T-helper 2 cell treated with Interferon-gamma antibody and Interleukin-4, amounts not matched to agents 100 ng/mL and 5 ng/mL, for 36 hours (primary cell): Measurements from ENCODE around the gene MYO9B. TPM values are rescaled to one million over a fixed set of nuclear protein-coding genes. Genes with fewer than 3 reads are reported as not detected.

ENCODE experiments used
- intact Hi-C: fragments of 100-400 bp; cut with micrococcal nuclease; formaldehyde crosslinking; loops from one replicate; pipeline ENCODE4 v1.15.1; 2023
- total RNA-seq: library from RNA; stranded (reverse); gene quantifications from 2 replicates; pipeline ENCODE4 v1.2.3, GENCODE V29; 2022

Gene MYO9B
- total RNA-seq, 1 donor from 2014 or later = 171 TPM

DNA sequence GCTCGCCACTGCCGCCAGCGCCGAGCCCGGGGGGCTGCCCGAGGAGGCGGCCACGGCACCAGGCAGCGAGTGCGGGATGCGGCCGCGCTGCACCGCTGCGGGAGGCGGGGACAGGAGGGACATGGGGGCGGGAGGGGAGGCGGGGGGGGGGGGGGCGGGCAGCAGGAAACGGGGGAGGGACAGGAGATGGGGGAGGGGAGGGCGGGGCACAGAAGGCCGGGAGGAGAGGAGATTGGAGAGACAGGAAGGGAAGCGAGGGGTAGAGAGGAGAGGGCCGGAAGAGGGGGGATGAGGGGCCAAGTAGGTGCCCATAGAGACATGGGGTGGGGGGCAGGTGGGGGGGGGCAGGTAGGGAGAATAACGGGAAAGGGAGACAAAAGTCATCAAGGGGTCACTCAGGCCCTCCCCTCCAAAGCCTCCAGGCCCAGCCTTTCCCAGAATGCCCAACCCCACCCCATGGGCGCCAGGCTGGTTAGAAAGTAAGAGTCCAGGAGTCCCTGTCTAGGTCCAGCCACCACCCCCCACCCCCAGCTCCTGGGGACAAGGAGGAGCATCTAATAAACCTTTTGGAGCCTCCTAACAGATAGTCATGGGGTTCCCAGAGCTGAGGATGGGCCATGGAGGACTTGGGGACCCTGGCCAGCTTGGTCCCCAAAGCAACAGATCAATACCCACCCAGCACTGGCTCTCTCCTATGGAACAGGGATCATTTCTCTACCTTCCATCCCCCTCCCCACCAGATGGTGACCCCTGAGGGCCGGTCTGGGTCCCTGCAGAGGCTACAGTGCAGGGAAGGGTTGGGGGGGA is 160.6 kb downstream of the MYO9B start:
- intact Hi-C loops = loop anchor here (1.0 kb wide), 1 partner anchor 10 kb away; the partner anchor contains the start of gene OCEL1

DNA sequence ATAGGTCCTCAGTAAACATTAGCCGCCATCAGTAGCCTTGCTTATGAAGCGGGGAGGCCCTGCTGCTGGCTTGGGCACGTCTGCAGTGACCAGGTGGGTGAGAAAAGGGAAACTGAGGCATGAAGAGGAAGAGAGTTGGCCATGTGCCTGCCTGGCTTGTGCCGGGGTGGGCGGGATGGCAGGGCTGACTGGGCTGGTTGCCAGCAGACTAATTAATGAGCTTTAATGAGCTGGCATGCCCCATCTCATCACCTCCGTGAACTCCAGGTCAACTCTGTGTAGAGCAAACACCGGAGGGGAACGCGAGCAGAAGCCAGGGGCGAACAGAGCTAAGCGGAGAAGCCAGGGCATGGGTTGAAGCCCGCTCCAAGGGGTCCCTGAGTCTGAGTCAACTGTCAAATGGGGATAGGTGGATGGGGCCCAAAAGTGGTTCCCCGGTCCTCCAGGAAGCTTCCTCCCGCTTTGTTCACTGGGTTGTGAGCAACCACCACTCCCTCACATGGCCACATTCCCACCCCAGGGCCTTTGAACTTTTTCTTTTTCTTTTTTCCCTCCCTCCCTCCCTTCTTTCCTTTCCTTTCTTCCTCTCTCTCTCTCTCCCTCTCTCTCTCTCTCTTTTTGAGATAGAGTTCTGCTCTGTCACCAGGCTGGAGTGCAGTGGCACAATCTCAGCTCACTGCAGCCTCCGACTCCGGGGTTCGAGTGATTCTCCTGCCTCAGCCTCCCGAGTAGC is 161.4 kb downstream of the MYO9B start:
- intact Hi-C loops = no loop called here

DNA sequence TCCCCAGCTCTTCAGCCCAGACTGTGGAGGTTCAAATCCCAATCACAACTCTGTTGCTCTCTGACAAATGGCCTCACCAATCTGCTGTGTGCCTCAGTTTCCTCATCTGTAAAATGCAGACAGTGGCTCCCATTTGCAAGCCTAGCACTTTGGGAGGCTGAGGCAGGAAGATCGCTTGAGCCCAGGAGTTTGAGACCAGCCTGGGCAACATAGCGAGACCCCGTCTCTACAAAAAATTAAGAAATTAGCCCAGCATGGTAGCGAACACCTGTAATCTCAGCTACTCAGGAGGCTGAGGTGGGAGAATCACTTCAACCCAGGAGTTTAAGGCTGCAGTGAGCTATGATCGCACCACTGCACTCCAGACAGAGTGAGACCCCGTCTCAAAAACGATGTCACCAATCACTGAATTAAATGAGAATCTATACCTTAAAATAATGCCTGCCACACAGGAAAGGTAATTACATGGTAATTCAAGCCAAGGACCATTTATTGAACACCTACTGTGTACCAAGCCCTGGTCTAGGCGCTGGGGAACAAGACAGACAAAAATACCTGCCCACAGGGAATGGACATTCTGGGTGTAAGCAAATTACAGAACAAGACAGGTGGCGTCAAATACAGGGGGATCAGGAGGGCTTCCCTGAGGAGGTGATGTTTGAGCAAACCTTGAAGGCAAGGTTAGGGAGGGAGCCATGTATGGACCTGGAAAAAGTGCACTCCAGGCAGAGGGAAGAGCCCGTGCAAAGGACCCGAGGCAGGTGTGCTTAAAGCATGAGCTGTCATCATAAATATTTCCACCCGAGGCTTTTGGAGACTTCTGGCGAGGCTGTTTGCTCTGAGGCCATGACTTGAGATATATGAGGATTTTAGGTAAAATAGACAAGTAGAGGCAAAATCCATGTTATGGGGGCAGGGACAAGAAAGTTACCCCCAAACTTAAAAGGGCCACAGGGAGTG is 162.4 kb downstream of the MYO9B start:
- intact Hi-C loops = no loop called here

DNA sequence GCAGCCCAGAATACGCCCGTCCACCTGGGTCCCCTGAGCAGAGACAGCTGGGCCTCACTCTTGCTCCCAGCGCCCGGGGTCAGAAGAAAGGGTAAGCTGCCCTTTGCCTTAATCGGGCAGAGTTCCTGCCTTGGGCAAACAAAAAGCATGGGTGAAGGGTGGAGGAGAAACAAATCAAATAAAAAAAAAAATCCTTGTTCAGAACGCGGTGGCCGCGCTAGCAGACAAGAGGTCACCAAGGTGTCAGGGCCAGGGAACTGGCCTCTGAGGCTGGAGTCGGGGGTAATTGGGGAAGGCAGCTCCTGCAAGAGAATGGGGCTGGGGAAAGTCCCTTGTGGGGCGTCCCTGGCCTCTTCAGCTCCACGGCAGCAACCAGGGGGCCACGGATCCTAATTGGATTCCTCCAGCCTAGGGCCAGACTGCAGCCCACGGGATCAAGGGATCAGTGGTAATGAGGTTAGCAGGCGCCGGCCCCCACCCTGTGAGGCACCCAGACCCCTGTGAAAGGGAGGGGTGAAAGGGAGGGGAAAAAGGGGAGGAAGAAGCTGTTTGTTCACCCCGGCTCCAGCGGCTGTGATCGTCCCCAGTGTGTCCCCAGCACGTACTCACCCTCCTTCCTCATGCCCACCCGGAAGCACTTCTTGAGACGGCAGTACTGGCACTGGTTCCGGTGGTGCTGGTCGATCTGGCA is 164.6 kb downstream of the MYO9B start:
- intact Hi-C loops = no loop called here

DNA sequence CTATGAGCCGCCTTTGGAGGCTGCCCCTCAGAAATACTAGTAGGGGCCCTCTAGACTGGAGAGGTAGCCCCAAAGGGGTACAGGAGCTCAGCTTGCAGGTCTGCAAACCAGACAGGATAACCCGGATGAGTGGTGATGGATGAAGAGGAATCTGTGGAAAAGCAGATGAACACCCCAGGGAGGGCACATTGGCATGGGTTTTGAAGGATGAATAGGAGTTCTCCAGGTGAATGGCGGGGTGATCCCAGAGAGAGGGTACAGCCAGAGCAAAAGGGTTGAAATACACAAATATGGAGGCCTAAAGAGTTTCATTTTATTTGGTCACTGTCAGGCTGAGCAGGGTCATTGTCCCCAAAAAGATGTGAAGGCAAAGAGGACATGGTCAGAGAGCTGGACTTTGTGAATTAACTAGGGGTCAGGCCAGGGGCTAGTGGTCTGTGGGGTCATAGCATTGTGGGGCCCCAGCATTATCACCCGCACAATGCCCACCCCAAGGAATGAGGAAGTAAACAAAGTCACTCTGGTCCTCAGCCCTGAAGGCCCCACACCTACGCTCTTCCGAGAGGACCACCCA is 165.3 kb downstream of the MYO9B start:
- intact Hi-C loops = no loop called here

DNA sequence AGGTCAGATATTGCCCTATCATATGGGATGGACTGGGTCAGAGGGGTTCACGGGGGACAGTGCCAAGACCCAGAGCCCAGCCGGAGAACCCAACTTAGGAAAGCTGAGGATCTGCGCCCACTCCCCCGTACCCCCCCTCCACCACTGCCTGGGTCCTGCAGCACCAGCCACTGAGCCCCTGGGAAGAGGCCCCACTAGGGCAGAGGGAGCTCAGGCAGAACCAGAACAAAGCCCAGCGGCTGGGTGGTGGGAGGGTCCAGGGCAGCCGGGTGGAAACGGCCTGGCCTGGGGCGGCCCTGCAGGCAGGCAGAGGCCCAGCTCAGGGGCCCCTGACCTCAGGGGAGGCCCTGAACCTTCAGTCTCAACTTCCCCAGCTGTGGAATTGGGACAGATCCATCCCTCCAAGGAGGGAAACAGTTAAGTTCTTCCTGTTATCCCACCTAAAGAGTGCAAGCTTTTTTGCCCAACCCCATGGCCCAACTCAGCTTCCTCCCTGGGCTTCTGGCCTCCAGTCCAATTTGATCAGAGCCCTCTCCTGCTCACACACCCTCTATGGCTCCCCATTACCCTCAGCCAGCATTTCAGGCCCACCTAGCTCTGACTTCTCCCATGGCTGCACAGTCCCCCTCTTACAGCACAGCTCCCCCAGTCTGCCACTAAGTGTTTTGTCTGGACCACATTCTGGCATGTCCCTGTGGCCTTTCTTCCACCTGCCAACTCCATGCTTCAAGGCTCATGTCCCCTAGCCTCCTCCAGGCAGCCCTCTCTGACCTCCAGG is 167.0 kb downstream of the MYO9B start:
- intact Hi-C loops = no loop called here

DNA sequence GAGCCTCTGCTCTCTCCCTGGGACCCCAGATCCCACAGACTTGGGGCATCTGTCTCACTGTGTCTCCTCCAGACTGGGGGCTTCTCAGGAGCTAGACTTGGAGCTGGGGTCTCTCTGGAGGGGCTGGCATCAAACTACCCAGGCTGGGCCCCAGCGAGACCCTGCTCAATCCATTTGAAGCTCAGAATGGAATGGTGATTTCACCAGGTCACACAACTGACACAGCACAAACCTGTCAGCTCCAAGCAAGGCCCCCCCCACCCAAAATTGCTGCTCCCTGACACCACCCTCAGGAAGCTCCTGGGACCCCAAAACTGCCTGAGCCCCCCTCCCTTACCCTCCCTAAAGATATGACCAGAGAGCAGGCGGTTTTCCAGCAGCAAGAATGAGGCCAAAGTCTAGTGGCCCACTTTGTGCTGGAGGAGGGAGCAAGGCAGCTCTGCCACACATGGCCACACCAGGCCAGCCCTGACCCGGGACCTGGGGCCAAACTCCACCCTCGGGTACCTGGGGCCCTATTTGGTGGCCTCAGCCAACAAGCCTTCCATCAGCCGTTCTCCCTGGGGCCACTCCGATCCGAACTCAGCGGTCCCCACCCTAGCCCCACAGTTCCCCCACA is 167.7 kb downstream of the MYO9B start:
- intact Hi-C loops = no loop called here

DNA sequence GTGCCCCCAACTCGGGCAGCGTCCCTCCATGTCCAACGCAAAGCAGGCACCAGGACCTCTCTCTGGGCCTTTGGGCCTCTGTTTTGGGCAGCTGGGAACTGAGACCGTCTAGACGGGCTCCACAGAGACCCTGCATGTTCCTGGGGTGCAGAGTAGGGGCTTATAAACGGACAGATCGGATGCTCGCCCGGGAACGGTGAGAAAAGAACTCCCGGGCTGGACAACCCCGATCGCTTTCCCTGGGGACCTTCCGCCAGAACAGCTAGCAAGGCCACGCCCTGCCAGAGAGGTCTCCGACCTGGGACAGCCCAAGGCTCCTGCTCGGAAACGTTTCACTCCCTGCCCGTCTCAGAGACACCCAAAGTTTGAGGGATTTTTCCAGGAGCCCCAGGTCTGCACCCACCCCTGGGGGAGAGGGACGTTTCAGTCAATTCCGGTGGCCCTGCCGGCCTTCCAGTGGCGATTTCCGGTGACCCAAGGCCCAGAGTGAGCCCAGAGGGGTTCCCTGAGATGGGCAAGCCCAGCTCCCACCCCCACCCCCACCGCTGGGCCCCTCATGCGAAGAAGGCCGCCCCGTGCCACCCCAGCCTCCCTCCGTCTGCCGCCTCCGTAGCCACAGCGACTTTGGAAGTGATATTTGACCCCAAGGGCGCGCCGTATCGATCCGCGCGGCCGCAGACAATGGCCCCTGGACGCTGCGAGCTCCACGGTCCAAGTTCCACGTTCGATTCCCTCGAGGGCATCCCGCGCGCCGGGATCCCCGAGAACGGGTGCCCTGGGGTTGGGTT is 168.4 kb downstream of the MYO9B start:
- intact Hi-C loops = no loop called here

DNA sequence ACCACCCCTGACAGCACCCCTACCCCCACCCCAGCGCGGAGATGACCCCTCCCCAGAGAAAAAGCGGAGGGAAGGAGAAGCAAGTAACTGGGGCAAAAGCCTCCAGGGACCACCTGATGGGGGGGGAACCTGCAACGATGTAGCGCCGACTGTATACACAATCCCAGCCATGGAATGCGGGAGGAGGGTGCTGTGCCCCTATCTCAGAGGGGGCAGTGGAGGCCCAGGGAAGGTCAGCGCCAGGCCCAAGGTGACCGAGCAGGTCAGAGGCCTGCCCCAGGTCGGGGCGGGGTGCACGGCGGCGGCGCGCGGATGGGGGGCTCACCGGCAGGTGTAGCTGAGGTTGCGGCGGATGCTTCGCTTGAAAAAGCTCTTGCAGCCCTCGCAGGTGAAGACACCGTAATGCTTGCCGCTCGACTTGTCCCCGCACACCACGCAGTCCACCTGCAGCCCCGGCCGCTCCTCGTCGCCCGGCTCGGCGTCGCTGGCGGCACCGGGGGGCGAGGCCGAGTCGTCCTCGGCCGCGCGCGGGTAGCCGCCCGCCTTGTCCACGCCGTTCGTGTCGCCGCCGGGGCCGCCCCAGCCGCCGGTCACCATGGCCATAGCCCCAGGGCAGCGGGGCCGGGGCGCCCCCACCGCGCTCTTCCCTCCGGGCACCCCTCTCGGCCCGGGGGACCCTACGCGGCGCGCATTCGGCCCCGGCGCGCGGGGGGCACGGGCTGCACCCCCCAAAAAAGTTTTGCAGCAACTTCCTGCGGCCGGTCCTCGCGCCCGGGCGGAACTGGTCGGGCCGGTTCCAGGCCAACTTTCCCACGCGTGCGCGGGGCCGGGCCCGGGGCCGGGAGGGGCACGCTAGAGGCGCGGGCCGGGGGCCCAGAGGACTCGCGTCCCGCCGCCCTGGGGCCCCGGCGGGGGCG is 169.3 kb downstream of the MYO9B start:
- intact Hi-C loops = no loop called here

DNA sequence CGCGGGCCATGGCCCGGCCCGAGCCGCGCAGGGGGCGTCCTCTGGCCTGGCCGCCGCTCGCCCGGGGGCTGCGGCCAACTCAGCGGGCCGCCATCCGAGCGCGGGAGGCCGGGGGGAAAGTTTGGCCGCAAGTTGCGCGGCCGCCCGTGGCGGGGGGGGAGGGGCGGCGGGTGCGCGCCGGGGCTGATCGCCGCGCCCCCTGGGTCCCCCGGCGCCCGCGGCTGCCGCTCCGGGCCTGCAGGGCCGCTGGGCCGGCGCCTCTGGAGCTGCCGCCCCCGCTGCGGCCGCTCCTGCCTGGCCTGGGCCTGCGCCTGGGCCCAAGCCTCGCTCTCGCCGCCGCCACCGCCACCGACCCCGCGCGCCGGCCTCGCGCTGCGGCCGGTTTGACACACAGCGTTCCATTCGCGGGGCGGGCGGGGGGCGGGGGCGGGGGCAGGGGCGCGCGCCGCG is 170.0 kb downstream of the MYO9B start, which contains the start of gene NR2F6:
Gene NR2F6 (minus strand): TSS at position 385 of the 450 bp plus-strand sequence. CDS start 699 bp downstream, outside the sequence.
- intact Hi-C loops = no loop called here

DNA sequence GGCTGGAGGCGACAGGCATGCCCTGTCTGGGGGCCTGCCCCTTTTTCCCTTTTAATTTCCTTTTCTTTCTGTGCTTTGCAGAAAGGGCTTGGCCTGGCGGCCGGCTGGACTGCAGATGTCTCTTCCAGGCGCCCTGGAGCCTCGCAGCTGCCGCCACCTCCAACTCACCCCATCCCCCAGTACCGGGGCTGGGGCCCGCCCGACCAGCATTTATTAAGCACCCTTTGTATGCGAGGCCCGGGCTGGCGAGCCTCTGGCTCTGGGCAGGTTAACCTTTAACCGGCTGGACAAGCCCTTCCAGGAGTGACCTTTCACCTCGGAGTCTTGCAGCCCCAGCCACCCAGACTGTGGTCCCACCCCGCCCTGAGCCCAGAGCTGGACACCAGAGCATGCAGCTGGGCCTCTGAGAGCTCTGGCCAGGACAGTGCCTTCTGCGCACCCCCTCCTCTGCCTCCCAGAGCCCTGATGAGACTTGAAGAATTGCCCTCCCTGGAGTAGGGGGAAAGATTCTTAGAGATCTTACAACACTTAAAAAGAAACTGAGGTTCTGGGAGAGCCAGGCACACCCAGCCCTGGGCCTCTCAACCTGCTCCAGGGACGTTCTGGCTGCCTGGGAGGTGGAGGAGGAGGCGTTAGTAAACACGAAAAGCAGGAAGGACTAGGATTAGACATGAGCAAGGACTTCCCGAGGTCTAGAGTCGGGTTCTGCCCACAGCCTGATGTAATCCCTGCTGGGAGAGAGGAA is 171.3 kb downstream of the MYO9B start:
- intact Hi-C loops = no loop called here

DNA sequence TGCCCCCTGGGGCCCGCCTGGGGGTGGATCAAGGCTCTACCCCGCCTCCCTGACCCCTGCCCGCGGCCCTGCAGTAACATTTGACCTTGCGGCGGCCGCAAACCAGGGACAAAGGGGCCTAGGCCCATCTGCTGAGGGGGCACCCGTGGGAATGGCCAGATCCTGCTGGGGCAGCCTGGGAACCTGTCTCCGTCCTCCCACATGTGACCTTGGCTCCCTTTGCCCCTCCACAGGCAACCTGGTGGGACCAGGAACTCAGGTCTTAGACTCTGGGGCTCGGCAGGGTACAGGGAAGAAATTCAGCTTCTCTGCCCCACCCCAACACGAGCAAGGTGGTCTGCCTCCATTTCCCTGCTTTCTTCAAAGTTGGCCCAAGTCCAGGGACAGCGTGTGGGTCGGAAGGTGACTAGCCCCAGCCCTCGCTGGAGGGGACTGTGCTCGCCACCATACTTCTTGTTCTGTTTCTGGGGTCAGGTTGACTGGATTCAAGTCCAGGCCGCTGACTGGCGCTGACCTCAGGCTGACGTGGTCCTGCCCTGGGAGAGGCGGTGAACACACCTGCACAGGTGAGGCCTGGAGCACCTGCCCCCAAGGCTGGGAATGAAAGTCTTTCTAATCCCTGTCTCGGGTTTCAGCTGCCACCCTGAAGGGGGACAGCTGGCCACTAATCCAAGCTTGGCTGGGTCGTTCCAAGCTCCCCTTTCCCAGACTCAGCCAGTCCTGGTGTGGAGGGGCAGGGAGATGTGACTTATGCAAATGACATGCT is 172.6 kb downstream of the MYO9B start:
- intact Hi-C loops = no loop called here

DNA sequence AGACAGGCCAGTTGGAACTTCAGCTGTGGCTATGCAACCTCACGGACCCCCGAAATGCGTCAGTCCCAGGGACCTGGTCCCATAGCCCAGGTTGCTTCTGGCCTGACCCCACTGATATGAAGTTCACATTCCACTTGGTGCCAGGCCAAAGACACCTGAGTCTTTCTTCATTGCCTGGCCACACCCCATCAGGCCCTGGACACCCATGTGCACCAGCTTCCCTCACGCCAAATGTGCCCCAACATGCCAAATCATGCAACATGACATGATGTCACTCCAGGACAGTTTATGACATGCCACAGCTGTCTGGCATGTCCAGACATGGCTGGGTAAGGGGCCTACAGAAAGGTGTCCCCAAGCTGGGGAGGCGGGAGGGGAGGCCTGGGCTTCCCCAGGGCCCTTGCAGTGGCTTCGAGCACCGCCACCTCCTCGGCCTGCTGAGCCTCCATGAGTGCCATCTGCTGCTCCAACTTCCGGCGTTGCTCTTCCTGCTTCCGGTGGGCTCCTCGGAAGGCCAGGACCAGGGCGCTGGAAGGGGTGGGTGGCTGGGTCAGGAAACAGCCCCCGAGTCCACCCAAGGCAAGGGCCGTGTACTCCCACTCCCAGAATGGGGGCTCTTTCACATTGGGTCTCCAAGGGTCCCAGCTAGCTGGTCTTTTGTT is 174.4 kb downstream of the MYO9B start:
- intact Hi-C loops = no loop called here

DNA sequence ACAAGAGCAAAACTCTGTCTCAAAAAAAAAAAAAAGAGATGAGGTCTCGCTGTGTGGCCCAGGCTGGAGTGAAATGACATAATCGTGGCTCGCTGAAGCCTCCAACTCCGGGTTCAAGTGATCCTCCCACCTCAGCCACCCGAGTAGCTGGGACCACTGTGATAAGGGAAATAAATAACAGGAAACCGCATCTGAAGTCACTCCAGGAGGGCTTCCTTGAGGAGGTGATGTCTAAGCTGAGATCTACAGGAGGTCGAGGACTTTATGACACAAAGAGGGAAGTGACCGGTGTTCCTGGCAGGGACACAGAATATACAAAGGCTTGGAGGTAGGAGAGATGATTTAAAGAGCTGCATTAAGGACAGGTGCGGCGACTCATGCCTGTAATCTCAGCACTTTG is 179.1 kb downstream of the MYO9B start:
- intact Hi-C loops = no loop called here

DNA sequence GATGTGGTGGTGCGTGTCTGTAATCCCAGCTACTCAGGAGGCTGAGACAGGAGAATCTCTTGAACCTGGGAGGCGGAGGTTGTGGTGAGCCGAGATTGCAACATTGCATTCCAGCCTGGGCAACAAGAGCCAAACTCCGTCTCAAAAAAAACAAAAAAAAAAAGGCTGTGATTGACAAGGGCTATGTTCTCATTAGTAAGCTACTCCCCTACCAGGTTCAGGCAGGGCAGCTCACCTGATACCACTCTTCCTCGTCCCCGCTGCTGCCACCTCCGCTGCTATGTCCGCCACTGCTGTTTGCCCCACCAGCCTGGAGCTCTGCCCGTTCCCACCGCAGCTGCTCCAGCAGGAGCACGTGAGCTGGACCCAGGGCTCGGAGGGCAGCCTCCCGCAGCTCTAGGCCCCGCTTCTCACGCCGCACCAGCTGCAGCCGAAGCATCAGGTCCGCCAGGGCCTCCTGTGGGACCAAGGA is 179.6 kb downstream of the MYO9B start:
- intact Hi-C loops = no loop called here
